DOHH2 (cell line): ENCODE data around the gene CXCR1.

Experiments used
- H3F3A ChIP-seq: fragments of 200-600 bp; sonication (generic), shearing (Covaris generic); 2 replicates; pipeline ENCODE4 v1.6.0; 2016; ENCODE audit warnings: antibody characterized with exemption, mild to moderate bottlenecking; ENCODE audit not compliant: control insufficient read depth, insufficient read depth
- H3K27ac ChIP-seq: fragments of 200-600 bp; sonication (generic); 2 replicates; pipeline ENCODE4 v1.5.1; 2014; ENCODE audit warnings: low read depth, mild to moderate bottlenecking, low read length, moderate library complexity
- H3K27me3 ChIP-seq: fragments of 200-600 bp; sonication (generic); 2 replicates; pipeline ENCODE4 v1.6.1; 2014; ENCODE audit warnings: mild to moderate bottlenecking, low read length, mixed read lengths; ENCODE audit not compliant: control insufficient read depth
- H3K36me3 ChIP-seq: fragments of 200-600 bp; sonication (generic); 2 replicates; pipeline ENCODE4 v1.6.1; 2014; ENCODE audit warnings: mild to moderate bottlenecking, low read length, moderate library complexity, mixed read lengths; ENCODE audit not compliant: control insufficient read depth
- H3K4me1 ChIP-seq: fragments of 200-600 bp; sonication (generic); 2 replicates; pipeline ENCODE4 v1.6.1; 2014; ENCODE audit warnings: mild to moderate bottlenecking, low read length, mixed read lengths; ENCODE audit not compliant: control insufficient read depth
- H3K4me2 ChIP-seq: fragments of 200-600 bp; sonication (generic); 2 replicates; pipeline ENCODE4 v1.6.0; 2014; ENCODE audit warnings: mild to moderate bottlenecking, low read length, moderate library complexity
- H3K4me3 ChIP-seq: fragments of 200-600 bp; sonication (generic); 2 replicates; pipeline ENCODE4 v1.5.1; 2014; ENCODE audit warnings: mild to moderate bottlenecking, low read length, mixed read lengths
- H3K79me2 ChIP-seq: fragments of 200-600 bp; sonication (generic); 2 replicates; pipeline ENCODE4 v1.6.1; 2014; ENCODE audit warnings: mild to moderate bottlenecking, low read length, mixed read lengths; ENCODE audit not compliant: control insufficient read depth
- H3K9me2 ChIP-seq: fragments of 200-600 bp; sonication (generic); replicated peaks from 2 replicates; pipeline ENCODE4 v1.6.1; 2014; ENCODE audit warnings: mild to moderate bottlenecking, low read length, mixed read lengths; ENCODE audit not compliant: control insufficient read depth
- H3K9me3 ChIP-seq: fragments of 200-600 bp; sonication (generic); 2 replicates; pipeline ENCODE4 v1.6.1; 2014; ENCODE audit warnings: antibody characterized with exemption, low read length, mixed read lengths; ENCODE audit not compliant: control insufficient read depth, insufficient read depth
- H4K20me1 ChIP-seq: fragments of 200-600 bp; sonication (generic); 2 replicates; pipeline ENCODE4 v1.6.0; 2014; ENCODE audit warnings: low read depth, mild to moderate bottlenecking, antibody characterized with exemption, low read length, moderate library complexity; ENCODE audit not compliant: control insufficient read depth, insufficient read depth
- EZH2phosphoT487 ChIP-seq: fragments of 200-600 bp; sonication (generic); IDR thresholded peaks from 2 replicates; pipeline ENCODE4 v1.6.1; 2017; ENCODE audit warnings: borderline replicate concordance, mild to moderate bottlenecking, antibody characterized with exemption, low read length, moderate library complexity, mixed read lengths
- TF ChIP-seq, protein P1 (sequence below): fragments of 200-600 bp; sonication (generic); IDR thresholded peaks from one replicate; pipeline ENCODE4 v1.5.1; 2014; ENCODE audit warnings: antibody characterized with exemption, mild to moderate bottlenecking, low read depth, low read length; ENCODE audit not compliant: poor library complexity, severe bottlenecking

Gene CXCR1

DNA sequence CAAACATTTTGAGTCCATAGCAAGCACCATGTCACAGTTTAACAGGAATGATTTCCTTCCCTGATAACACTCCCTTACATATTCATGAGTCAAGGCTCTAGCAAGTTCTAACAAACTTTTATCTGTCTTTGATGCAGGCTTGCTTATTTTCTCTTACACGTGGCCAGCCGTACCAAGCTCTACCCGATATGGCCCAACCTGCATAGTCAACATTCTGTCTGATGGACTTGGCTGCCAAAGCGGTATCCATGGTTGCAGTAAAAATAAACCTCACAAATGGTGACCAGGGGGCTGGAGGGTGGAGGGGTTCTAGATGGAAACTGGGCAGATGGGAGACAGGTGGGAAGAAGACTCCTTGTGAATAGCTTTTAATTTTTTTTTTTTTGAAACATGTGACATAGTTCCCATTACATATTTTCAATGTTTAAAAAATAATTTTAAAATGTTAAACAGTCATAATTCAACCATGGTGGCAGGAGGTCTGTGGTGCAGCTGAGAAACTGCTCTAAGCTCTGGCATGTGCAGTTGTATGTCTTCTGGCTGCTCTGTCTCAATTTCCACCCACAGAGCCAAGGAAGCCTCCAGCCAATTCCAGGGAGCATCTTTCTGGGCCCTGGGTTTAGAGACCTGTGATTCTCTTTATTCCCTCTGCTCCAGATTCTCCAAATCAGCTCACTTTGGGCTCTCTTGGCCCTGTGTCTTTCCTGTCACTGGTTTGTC is 20.7 kb upstream of the CXCR1 start:
- Histone ChIP-seq H3K27me3 (peaks cover 10% of the 10 kb centered on the region), H3K4me3 (no peak overlapping the region), H3K4me1 (peaks cover 11% of the 10 kb centered on the region), H3K4me2 (no peak overlapping the region), H3K79me2 (no peaks in the 10 kb centered on the region), H4K20me1 (no peaks in the 10 kb centered on the region), H3K27ac (no peak overlapping the region), H3K36me3 (no peaks in the 10 kb centered on the region), H3F3A (no peaks in the 10 kb centered on the region), H3K9me3 (no peaks in the 10 kb centered on the region), H3K9me2 (no peaks in the 10 kb centered on the region)
- TF ChIP-seq, protein P1, sequence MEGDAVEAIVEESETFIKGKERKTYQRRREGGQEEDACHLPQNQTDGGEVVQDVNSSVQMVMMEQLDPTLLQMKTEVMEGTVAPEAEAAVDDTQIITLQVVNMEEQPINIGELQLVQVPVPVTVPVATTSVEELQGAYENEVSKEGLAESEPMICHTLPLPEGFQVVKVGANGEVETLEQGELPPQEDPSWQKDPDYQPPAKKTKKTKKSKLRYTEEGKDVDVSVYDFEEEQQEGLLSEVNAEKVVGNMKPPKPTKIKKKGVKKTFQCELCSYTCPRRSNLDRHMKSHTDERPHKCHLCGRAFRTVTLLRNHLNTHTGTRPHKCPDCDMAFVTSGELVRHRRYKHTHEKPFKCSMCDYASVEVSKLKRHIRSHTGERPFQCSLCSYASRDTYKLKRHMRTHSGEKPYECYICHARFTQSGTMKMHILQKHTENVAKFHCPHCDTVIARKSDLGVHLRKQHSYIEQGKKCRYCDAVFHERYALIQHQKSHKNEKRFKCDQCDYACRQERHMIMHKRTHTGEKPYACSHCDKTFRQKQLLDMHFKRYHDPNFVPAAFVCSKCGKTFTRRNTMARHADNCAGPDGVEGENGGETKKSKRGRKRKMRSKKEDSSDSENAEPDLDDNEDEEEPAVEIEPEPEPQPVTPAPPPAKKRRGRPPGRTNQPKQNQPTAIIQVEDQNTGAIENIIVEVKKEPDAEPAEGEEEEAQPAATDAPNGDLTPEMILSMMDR, result no peak
- TF ChIP-seq EZH2phosphoT487, result no peak

DNA sequence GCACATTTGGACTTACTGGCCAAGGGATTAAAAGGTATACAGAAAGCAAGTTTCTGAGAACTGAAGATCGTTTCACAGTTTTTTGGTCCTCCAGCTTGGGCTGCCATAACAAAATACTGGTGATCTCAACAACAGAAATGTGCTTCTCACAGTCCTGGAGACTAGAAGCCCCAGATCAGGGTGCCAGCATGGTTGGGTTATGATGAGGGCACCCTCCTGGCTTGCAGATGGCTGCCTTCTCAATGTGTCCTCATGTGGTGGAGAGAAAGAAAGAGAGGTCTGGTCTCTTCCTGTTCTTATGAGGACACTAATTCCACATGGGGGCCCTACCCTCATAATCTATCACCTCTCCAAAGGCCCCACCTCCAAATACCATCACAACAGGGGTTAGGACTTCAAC is 20.1 kb upstream of the CXCR1 start:
- Histone ChIP-seq H3K27ac (no peak overlapping the region), H4K20me1 (no peaks in the 10 kb centered on the region), H3K4me1 (peaks cover 11% of the 10 kb centered on the region)

DNA sequence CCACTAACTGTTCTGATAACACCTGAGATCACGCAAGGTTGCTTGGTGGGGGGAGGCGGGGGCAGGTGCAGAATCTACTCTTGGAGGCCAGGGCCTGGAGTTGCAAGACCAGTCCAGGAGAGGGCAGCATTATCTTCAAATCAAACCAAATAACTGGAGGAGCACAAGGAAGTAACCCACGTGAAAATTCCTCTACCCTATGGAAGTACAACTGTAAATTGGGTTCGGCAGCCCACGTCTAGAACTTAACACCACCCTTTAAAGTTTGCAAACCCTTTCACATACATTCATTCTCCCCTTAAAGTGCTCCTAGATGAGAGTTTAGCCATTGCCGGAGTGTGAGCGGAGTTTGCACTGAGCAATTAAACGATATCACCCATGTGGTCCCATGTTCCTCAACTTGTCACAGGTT is 19.6 kb upstream of the CXCR1 start:
- no peak overlapping the region for H3K27ac ChIP-seq
- H3K9me3 ChIP-seq, result no peaks in the 10 kb centered on the region
- TF ChIP-seq, protein P1, result peak; percentile 89
- no peak for TF ChIP-seq EZH2phosphoT487
- peaks cover 14% of the 10 kb centered on the region for H3K27me3 ChIP-seq
- H3K4me2 ChIP-seq, result peak overlapping the region; percentile 43
- peaks cover 11% of the 10 kb centered on the region for H3K4me1 ChIP-seq
- no peaks in the 10 kb centered on the region for H4K20me1 ChIP-seq
- H3K4me3 ChIP-seq, result no peak overlapping the region
- no peaks in the 10 kb centered on the region for H3K9me2 ChIP-seq
- H3K79me2 ChIP-seq, result no peaks in the 10 kb centered on the region
- no peaks in the 10 kb centered on the region for H3F3A ChIP-seq
- H3K36me3 ChIP-seq, result no peaks in the 10 kb centered on the region

More for the DNA sequence above, 20.1 kb upstream of the CXCR1 start:
- Histone ChIP-seq H3K79me2 (no peaks in the 10 kb centered on the region), H3K4me2 (peak overlapping the region; percentile 43; the same call in 1 of the 2 replicates), H3K36me3 (no peaks in the 10 kb centered on the region), H3K27me3 (peaks cover 10% of the 10 kb centered on the region), H3K9me2 (no peaks in the 10 kb centered on the region), H3K4me3 (no peak overlapping the region), H3F3A (no peaks in the 10 kb centered on the region), H3K9me3 (no peaks in the 10 kb centered on the region)
- TF ChIP-seq EZH2phosphoT487, result no peak
- TF ChIP-seq, protein P1, result no peak
